GM13977 (cell line): ENCODE results near the gene NCOA1.

Experiments used
- DNase-seq: peaks from one replicate; pipeline ENCODE4 v3.0.0; 2012; ENCODE audit warnings: low spot score
- CTCF ChIP-seq: IDR thresholded peaks from 2 replicates; pipeline ENCODE4 v1.5.1; 2012; ENCODE audit warnings: mild to moderate bottlenecking, control low read depth; ENCODE audit not compliant: insufficient read depth; ENCODE audit errors: extremely low read depth, missing control alignments
- in situ Hi-C: fragments of 300-500 bp; cut with MboI; formaldehyde crosslinking; loops from one replicate; pipeline ENCODE4 v1.12.0; 2022; ENCODE audit warnings: low sequenced_read_pairs, low pct_unique_long_range_greater_than_20kb, mixed read lengths, inconsistent platforms; ENCODE audit not compliant: unreplicated experiment

The NCOA1 gene

GRCh38 chr2:24690524-24690923 is 199.5 kb downstream of the NCOA1 start:
- no peak for DNase-seq
- in situ Hi-C loops, result no loop called here
- TF ChIP-seq CTCF, result no peak

DNA sequence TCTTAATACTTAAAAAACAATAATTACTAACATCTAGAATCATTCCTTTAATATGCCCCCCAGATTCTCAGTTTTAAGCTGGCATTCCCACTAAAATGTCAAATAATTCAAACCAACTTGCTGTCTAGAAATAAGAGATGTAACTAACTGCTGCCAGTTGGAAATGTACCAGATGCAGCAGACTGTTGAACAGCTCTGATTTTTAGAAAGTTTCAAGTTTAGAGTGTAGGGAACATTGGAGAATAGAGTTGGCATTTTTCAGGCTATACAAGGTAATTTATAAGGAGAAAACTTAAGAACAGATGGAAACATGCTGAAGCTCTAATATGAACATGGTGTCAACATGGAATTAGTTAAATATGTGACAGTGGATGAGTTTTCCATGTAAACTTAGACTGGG is 200.8 kb downstream of the NCOA1 start:
- no peak for TF ChIP-seq CTCF
- DNase-seq, result no peak
- in situ Hi-C loops, result no loop called here

DNA sequence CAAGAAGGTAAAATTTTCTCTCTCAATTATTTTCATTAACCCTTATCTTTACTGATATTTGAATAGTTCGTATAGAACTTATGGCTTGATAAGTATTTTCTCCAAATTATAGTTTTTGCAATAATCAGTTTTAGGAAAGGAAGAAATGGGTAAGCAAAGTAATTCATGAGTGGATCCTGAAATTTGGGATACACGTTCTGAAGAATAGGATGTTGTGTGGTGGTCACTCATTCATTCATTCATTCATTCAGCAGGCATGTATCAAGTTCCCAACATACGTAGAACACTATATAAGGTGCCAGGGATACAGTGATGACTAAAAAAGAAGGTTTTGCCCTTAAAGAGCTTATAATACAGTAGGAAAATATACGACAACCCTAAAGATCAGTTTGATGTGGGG is 206.7 kb downstream of the NCOA1 start:
- no peak for DNase-seq
- in situ Hi-C loops, result no loop called here
- TF ChIP-seq CTCF, result no peak

DNA sequence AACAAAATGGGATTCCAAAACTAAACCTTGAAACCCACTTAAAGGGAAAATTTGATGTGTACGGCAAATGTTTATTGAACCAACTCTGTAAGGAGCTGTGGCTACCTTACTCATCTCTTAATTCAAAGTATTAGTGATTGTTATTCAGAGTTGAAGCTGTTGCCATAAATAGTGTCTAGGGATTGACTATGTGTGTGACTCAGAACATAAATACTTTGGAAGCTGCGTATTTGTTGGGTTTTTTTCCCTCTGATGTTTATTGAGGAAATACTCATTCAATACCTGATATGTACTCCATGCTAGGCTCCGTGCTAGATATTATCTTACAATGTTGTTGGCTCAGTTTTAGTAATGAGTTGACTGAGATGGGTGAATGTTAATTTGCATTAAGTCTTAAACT is 211.7 kb downstream of the NCOA1 start:
- no peak for DNase-seq
- TF ChIP-seq CTCF, result no peak
- in situ Hi-C loops, result no loop called here

- no peak for TF ChIP-seq CTCF
- DNase-seq, result no peak
- in situ Hi-C loops, result no loop called here
Observed at GRCh38 chr2:24704692-24705091, 213.6 kb downstream of the NCOA1 start.

- in situ Hi-C loops, result no loop called here
- no peak for DNase-seq
- TF ChIP-seq CTCF, result no peak
Observed at GRCh38 chr2:24707143-24707542, 216.1 kb downstream of the NCOA1 start.

DNA sequence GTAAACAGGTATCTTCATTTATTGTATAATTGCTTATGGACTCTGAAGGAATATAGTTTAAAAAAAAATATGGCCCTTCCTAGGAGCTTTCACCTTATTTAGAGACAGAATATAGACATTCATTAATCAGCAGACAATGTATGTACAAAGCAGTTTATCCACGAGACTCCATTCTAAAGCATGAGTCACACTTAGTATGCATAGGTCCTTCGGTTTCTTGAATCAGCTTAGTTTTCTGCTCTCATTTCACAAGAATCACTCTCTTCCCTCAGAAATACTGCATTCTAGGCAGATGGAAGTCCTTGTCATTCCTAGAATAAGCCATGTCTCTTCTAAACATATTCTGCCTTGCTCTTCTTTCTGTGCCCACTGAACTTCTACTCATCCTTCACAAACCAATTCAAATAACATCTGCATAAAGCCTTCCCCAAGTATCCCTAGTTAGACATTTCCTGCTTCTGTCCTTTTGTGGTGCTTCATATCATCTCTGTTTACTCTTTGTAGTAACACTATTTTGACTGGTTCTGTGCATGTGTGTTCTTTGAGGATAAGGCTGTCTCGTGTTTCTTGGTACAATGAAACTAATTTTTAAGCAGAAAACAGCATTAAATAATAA is 217.6 kb downstream of the NCOA1 start:
- in situ Hi-C loops, result no loop called here
- no peak for TF ChIP-seq CTCF
- no peak for DNase-seq
